Measurements from ENCODE around the gene JPH4.
A peak's percentile ranks its signal among the peaks of the same experiment; 100 is the strongest.
"Not testable (repeated sequence)": the region's sequence is repeated elsewhere in the genome, so short reads cannot be mapped to it uniquely, and the experiment has no call there.

Gene JPH4

GRCh38 chr14:23608454-23608853 is 29.9 kb upstream of the JPH4 start:
- no peak for DNase-seq

- no peak for DNase-seq
Observed at GRCh38 chr14:23605931-23606585, 27.5 kb upstream of the JPH4 start.

- no peak for DNase-seq
Observed at GRCh38 chr14:23604675-23605170, 26.1 kb upstream of the JPH4 start.

GRCh38 chr14:23604148-23604547 is 25.6 kb upstream of the JPH4 start:
- DNase-seq: no peak

- DNase-seq: no peak
Observed at GRCh38 chr14:23603103-23603502, 24.5 kb upstream of the JPH4 start.

- no peak for DNase-seq
Observed at GRCh38 chr14:23602181-23603095, 23.8 kb upstream of the JPH4 start.

GRCh38 chr14:23601845-23602180 is 23.2 kb upstream of the JPH4 start:
- no peak for DNase-seq

GRCh38 chr14:23601424-23601823 is 22.8 kb upstream of the JPH4 start:
- DNase-seq: no peak

- no peak for DNase-seq
Observed at GRCh38 chr14:23600806-23601205, 22.2 kb upstream of the JPH4 start.

GRCh38 chr14:23600322-23600707 is 21.7 kb upstream of the JPH4 start:
- no peak for DNase-seq

GRCh38 chr14:23594191-23594590 is 15.6 kb upstream of the JPH4 start:
- not testable (repeated sequence) for DNase-seq

- no peak for DNase-seq
Observed at GRCh38 chr14:23590198-23590597, 11.6 kb upstream of the JPH4 start.

- DNase-seq: no peak
Observed at GRCh38 chr14:23589606-23590005, 11.0 kb upstream of the JPH4 start.

GRCh38 chr14:23588884-23589598 is 10.5 kb upstream of the JPH4 start:
- peak; percentile 72 for DNase-seq

- DNase-seq: not testable (repeated sequence)
Observed at GRCh38 chr14:23584527-23585203, 6.1 kb upstream of the JPH4 start.

GRCh38 chr14:23583761-23584526 is 5.4 kb upstream of the JPH4 start:
- not testable (repeated sequence) for DNase-seq

- DNase-seq: no peak
Observed at GRCh38 chr14:23582906-23583760, 4.5 kb upstream of the JPH4 start.

GRCh38 chr14:23580948-23581281 is 2.3 kb upstream of the JPH4 start:
- no peak for DNase-seq

- DNase-seq: no peak
Observed at GRCh38 chr14:23580152-23580926, 1.7 kb upstream of the JPH4 start.

- no peak for DNase-seq
Observed at GRCh38 chr14:23579739-23580138, 1.1 kb upstream of the JPH4 start.

- no peak for DNase-seq
Observed at GRCh38 chr14:23579311-23579630, 681 bp upstream of the JPH4 start.
